ENCODE results near the gene APOA5.

GRCh38 chr11:116814502-116814901 lies 22.8 kb upstream of the APOA5 start:
- TF ChIP-seq, protein P1, sequence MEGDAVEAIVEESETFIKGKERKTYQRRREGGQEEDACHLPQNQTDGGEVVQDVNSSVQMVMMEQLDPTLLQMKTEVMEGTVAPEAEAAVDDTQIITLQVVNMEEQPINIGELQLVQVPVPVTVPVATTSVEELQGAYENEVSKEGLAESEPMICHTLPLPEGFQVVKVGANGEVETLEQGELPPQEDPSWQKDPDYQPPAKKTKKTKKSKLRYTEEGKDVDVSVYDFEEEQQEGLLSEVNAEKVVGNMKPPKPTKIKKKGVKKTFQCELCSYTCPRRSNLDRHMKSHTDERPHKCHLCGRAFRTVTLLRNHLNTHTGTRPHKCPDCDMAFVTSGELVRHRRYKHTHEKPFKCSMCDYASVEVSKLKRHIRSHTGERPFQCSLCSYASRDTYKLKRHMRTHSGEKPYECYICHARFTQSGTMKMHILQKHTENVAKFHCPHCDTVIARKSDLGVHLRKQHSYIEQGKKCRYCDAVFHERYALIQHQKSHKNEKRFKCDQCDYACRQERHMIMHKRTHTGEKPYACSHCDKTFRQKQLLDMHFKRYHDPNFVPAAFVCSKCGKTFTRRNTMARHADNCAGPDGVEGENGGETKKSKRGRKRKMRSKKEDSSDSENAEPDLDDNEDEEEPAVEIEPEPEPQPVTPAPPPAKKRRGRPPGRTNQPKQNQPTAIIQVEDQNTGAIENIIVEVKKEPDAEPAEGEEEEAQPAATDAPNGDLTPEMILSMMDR (IDR thresholded peaks at IDR 0.05): no peak
- TF ChIP-seq EP300 (IDR thresholded peaks at IDR 0.05): no peak
- no peak for TF ChIP-seq POLR2AphosphoS5 (IDR thresholded peaks at IDR 0.05)
- no peak for TF ChIP-seq POLR2A (IDR thresholded peaks at IDR 0.05)

All from suprapubic skin (tissue), 4 donors.